Uterus (tissue), 4 donors: ENCODE data around the gene PNKD. TPM values are rescaled to one million over a fixed set of nuclear protein-coding genes. Genes with fewer than 3 reads are reported as not detected.

Source experiments
- DNase-seq, 2 donors: peaks; one replicate each; pipeline ENCODE4 v3.0.0-alpha.2; 2019 to 2020
- H3K27ac ChIP-seq, 2 donors: fragments of 200-600 bp; sonication (generic); 1 replicate in 1 of 2; 2 replicates in 1 of 2; pipeline ENCODE4 v1.5.1; 2016 to 2018
- H3K27me3 ChIP-seq, 2 donors: fragments of 200-600 bp; sonication (generic); one replicate each; pipeline ENCODE4 v1.5.1; 2018 to 2019; ENCODE audit warnings: control low read depth in 1 of 2
- H3K36me3 ChIP-seq, 2 donors: fragments of 200-600 bp; sonication (generic); one replicate each; pipeline ENCODE4 v1.5.1; 2019; ENCODE audit warnings: control low read depth in 1 of 2
- H3K4me1 ChIP-seq, 2 donors: fragments of 200-600 bp; sonication (generic); one replicate each; pipeline ENCODE4 v1.5.1; 2018 to 2019; ENCODE audit warnings: control low read depth in 1 of 2
- H3K4me3 ChIP-seq, 2 donors: fragments of 200-600 bp; sonication (generic); 1 replicate in 1 of 2; 2 replicates in 1 of 2; pipeline ENCODE4 v1.5.1; 2018 to 2019; ENCODE audit warnings: mild to moderate bottlenecking in 1 of 2
- H3K9me3 ChIP-seq, 2 donors: fragments of 200-600 bp; sonication (generic); one replicate each; pipeline ENCODE4 v1.5.1; 2019; ENCODE audit warnings: control low read depth in 1 of 2
- POLR2A ChIP-seq, 2 donors: fragments of 450-650 bp; IDR thresholded peaks; one replicate each; pipeline ENCODE4 v1.6.1; 2016; ENCODE audit warnings: antibody characterized with exemption in 2 of 2, mild to moderate bottlenecking in 1 of 2, moderate library complexity in 1 of 2
- intact Hi-C: fragments of 100-400 bp; cut with DNase I; formaldehyde crosslinking; loops from one replicate; pipeline ENCODE4 v1.15.1; 2023; ENCODE audit warnings: low total_unique reads
- total RNA-seq, 4 donors: library from RNA; depleted of rRNA in 3 of 4; stranded (reverse); fragments of >200 nt in 3 of 4; gene quantifications; one replicate each; pipeline versions ENCODE4 v1.1.0 to v1.2.4, GENCODE V29; 2014 to 2023
- TF ChIP-seq, protein P1 (sequence below), 4 experiments: fragments of 200-600 bp in 2 of 4; fragments of 450-650 bp in 2 of 4; sonication (generic) in 2 of 4; IDR thresholded peaks; one replicate each; pipeline ENCODE4 v1.5.1; 2016 to 2019; ENCODE audit warnings: antibody characterized with exemption in 4 of 4, mild to moderate bottlenecking in 2 of 4, moderate library complexity in 1 of 4
- donor health status: DM: yes; HTN: yes; CAD: no.

The PNKD gene
- total RNA-seq, 4 donors from 2014 or later: 11.8 to 47.8 (median 31.7) TPM

DNA sequence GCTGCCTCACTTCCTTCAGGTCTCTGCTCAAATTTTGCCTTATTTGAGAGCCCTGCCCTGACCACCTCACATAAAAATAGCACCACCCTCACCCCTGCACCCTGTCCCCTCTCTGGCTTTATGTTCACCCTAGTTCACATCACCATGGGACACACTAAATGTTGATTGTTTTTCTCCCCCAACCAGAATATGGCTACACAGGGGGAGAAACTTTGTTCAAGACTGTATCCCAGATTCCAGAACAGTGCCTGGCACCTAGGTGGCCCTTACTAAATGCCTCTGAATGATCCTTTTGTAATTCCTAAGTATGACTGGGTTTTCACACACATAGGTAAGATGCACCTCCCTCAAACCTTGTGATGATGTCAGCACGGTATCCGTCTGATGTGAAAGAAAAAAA lies 58.0 kb downstream of the PNKD start:
- no peak overlapping the region for H3K4me3 ChIP-seq
- TF ChIP-seq POLR2A (IDR thresholded peaks at IDR 0.05): no peak
- TF ChIP-seq, protein P1, sequence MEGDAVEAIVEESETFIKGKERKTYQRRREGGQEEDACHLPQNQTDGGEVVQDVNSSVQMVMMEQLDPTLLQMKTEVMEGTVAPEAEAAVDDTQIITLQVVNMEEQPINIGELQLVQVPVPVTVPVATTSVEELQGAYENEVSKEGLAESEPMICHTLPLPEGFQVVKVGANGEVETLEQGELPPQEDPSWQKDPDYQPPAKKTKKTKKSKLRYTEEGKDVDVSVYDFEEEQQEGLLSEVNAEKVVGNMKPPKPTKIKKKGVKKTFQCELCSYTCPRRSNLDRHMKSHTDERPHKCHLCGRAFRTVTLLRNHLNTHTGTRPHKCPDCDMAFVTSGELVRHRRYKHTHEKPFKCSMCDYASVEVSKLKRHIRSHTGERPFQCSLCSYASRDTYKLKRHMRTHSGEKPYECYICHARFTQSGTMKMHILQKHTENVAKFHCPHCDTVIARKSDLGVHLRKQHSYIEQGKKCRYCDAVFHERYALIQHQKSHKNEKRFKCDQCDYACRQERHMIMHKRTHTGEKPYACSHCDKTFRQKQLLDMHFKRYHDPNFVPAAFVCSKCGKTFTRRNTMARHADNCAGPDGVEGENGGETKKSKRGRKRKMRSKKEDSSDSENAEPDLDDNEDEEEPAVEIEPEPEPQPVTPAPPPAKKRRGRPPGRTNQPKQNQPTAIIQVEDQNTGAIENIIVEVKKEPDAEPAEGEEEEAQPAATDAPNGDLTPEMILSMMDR (IDR thresholded peaks at IDR 0.05): no peak
- no peaks in the 10 kb centered on the region for H3K9me3 ChIP-seq
- DNase-seq: no peak
- H3K27ac ChIP-seq: no peak overlapping the region
- intact Hi-C loops: no loop called here
- no peaks in the 10 kb centered on the region for H3K36me3 ChIP-seq
- no peaks in the 10 kb centered on the region for H3K27me3 ChIP-seq
- H3K4me1 ChIP-seq: no peaks in the 10 kb centered on the region

DNA sequence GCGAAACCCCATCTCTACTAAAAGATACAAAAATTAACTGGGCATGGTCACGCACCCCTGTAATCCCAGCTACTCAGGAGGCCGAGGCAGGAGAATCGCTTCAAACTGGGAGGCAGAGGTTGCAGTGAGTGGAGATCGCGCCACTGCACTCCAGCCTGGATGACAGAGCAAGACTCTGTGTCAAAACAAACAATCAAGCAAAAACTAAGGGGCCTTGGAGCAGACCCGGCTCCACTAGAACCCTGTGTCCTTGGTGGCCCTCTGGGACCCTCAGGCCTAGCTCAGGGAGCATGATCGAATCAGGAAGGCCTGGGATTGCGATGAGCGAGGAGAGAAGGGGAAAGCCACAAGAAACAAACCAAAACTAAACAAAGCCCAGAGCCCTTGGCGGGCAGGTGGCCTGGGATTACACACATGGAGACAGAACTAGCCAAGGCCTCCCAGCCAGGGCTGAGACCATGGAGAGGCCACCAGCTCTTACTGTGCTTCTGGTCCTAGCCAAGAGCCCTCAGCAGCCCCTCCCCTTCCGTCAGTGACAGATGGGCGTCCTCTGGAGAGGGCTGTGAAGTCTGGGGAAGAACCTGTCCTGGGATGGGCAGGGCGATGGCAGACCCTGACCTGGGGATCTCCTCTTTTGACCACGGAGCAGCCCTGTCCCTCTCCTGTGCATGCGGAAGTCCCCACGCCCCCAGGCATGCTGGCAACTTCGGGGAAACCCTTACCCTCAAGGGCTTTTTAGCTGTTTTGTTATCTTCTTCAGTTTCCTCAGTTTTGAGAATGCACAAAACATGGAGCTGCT lies 58.9 kb downstream of the PNKD start:
- no peak overlapping the region for H3K4me3 ChIP-seq
- H3K9me3 ChIP-seq: no peaks in the 10 kb centered on the region

DNA sequence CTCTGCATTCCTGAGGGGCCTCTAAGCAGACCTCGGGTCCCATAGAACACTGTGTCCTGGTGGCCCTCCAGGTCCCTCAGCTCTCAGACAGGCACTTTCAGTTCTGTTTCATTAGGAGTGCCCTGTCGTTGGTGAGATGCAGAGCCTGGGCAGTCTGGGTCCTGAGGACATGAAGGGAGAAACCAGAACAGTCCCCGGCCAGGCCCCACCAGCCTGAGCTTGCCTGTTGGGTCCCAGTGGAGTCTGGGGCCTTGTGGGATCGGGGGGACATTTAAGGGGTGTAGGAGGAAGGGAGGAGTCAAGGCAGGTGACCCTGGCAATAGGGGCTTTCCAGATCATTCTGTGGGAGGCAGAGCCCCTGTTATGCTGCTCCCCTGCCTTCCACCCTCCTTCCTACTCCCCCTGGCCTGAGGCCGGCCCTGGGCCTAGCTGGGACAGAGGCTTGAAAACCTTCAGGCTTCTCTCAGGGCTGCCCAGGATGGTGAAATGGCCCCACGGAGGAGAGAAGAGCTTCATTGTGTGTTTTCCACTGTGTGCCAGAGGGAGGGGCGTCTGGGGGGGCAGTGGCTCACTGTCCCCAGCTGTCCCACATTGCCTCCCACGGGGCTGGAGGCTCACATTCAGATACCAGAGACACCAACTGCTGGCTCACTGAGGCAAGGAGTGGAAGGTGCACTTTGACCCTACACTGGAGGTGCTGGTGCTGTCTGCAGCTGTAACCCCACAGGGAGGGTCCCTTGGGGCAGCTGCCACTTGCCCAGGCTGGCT lies 59.7 kb downstream of the PNKD start:
- DNase-seq: no peak
- TF ChIP-seq POLR2A (IDR thresholded peaks at IDR 0.05): no peak
- TF ChIP-seq, protein P1 (IDR thresholded peaks at IDR 0.05): no peak

More for the DNA sequence above, 58.9 kb downstream of the PNKD start:
- H3K27me3 ChIP-seq: no peaks in the 10 kb centered on the region
- intact Hi-C loops: no loop called here
- no peaks in the 10 kb centered on the region for H3K36me3 ChIP-seq
- H3K4me1 ChIP-seq: no peaks in the 10 kb centered on the region
- DNase-seq: no peak
- TF ChIP-seq, protein P1 (IDR thresholded peaks at IDR 0.05): no peak
- TF ChIP-seq POLR2A (IDR thresholded peaks at IDR 0.05): no peak
- no peak overlapping the region for H3K27ac ChIP-seq

DNA sequence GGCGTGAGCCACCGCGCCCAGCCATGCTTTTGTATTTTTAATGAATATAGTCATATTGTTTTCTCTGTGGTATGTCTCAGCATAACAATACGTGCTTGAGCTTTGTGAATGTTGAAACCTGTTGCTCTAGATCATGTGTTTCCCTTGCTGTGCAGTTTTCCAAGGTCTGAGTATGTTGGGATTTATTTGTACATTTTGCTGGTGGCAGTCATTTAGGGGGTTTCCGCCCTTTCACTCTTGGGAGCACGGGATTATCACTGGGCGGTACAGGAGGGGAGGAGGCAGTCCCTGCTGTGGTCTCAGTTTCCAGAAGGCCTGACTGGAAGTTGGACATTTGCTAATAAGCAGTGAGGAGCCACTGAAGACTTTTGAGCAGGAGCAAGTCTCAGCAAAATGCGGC lies 61.4 kb downstream of the PNKD start:
- no peak overlapping the region for H3K27ac ChIP-seq
- H3K27me3 ChIP-seq: no peaks in the 10 kb centered on the region
- intact Hi-C loops: no loop called here
- no peaks in the 10 kb centered on the region for H3K9me3 ChIP-seq
- H3K36me3 ChIP-seq: no peaks in the 10 kb centered on the region
- no peaks in the 10 kb centered on the region for H3K4me1 ChIP-seq
- no peak for DNase-seq
- no peak overlapping the region for H3K4me3 ChIP-seq
- TF ChIP-seq, protein P1 (IDR thresholded peaks at IDR 0.05): no peak
- TF ChIP-seq POLR2A (IDR thresholded peaks at IDR 0.05): no peak

More for the DNA sequence above, 59.7 kb downstream of the PNKD start:
- intact Hi-C loops: no loop called here
- H3K27me3 ChIP-seq: no peaks in the 10 kb centered on the region
- H3K27ac ChIP-seq: no peak overlapping the region
- no peaks in the 10 kb centered on the region for H3K36me3 ChIP-seq
- no peaks in the 10 kb centered on the region for H3K9me3 ChIP-seq
- H3K4me1 ChIP-seq: no peaks in the 10 kb centered on the region
- no peak overlapping the region for H3K4me3 ChIP-seq

DNA sequence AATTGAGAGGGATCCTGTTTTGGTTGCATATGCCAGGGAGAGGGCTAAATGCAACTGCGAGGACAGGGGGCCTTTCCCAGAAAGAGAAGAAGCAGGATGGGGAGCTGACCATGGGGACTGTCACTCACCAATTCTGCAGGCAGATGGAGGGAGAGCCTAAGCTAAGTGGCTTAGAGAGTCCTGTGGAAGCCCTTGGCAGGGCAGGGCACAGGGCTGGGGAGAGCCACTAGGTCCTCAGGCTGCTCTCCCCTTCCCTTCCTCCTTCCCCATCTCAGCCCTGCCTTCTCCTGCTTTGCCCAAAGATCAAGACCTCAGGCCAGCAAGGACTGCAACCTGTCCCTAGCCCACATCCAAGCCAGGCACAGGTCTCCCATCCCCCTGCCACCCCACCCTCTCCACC lies 62.0 kb downstream of the PNKD start:
- DNase-seq: no peak
- no peak for TF ChIP-seq POLR2A (IDR thresholded peaks at IDR 0.05)
- TF ChIP-seq, protein P1 (IDR thresholded peaks at IDR 0.05): no peak
- Histone ChIP-seq H3K36me3 (no peaks in the 10 kb centered on the region), H3K27me3 (no peaks in the 10 kb centered on the region), H3K9me3 (no peaks in the 10 kb centered on the region), H3K4me1 (no peaks in the 10 kb centered on the region), H3K4me3 (no peak overlapping the region), H3K27ac (no peak overlapping the region)
- intact Hi-C loops: no loop called here
